Endothelial cell of umbilical vein (primary cell): Measurements from ENCODE around the gene ARPC5. TPM values are rescaled to one million over a fixed set of nuclear protein-coding genes. Genes with fewer than 3 reads are reported as not detected.

ENCODE experiments used
- BruUV-seq: library from RNA; stranded (reverse); fragments of 400-500 nt; replicated peaks from 2 replicates; lab custom pipeline; 2021; lab: Mats Ljungman, UMichigan
- CTCF ChIA-PET: fragments of 300-600, 350-600 bp; sonication (Branson Sonifier 250); formaldehyde crosslinking; loops from one replicate; lab custom pipeline; 2021; ENCODE audit warnings: antibody characterized with exemption, inconsistent platforms; lab: Charles Lee
- POLR2A ChIA-PET: fragments of 300-600, 350-600 bp; sonication (Branson Sonifier 250); formaldehyde crosslinking; loops from one replicate; lab custom pipeline; 2021; ENCODE audit warnings: antibody characterized with exemption, inconsistent platforms; lab: Charles Lee
- DNase-seq: peaks from one replicate; pipeline ENCODE4 v3.0.0-alpha.2; 2011; ENCODE audit warnings: low read depth, low spot score
- FAIRE-seq: peaks from 2 replicates; lab custom pipeline; 2011; peaks lifted over from hg19 to GRCh38; lab: Jason Lieb, UNC
- H2AFZ ChIP-seq: 2 replicates; pipeline ENCODE4 v1.6.0; 2012; ENCODE audit warnings: low read depth, low read length, control low read depth, inconsistent platforms
- H3K27ac ChIP-seq: 2 replicates; pipeline ENCODE4 v1.5.1; 2011; ENCODE audit warnings: low read depth, mild to moderate bottlenecking, control low read depth, low read length, moderate library complexity; ENCODE audit not compliant: insufficient read depth
- H3K27me3 ChIP-seq, 2 experiments: 2 replicates each; pipeline versions ENCODE4 v1.6.0 to v1.6.1; 2011; ENCODE audit warnings: low read length in 2 of 2, mixed read lengths in 1 of 2; ENCODE audit not compliant: control insufficient read depth in 2 of 2, insufficient read depth in 2 of 2
- H3K36me3 ChIP-seq, 2 experiments: 2 replicates in 1 of 2; 3 replicates in 1 of 2; pipeline ENCODE4 v1.5.1; 2011; ENCODE audit warnings: low read length in 2 of 2, mild to moderate bottlenecking in 1 of 2, moderate library complexity in 1 of 2; ENCODE audit not compliant: control insufficient read depth in 2 of 2, insufficient read depth in 2 of 2; ENCODE audit errors: extremely low read depth in 1 of 2
- H3K4me1 ChIP-seq: 3 replicates; pipeline ENCODE4 v1.5.1; 2011; ENCODE audit warnings: mild to moderate bottlenecking, low read length; ENCODE audit not compliant: control insufficient read depth, insufficient read depth; ENCODE audit errors: extremely low read depth
- H3K4me2 ChIP-seq: 2 replicates; pipeline ENCODE4 v1.6.1; 2011; ENCODE audit warnings: low read length, control low read depth, mixed read lengths; ENCODE audit not compliant: insufficient read depth
- H3K4me3 ChIP-seq, 3 experiments: fragments of 200-600 bp in 1 of 3; sonication (generic), shearing (Covaris generic) in 1 of 3; replicated peaks in 1 of 3; 2 replicates each; pipeline ENCODE4 v1.5.1; 2011 to 2016; ENCODE audit warnings: control low read depth in 3 of 3, low read length in 3 of 3, mild to moderate bottlenecking in 2 of 3, inconsistent platforms in 1 of 3, low read depth in 1 of 3, moderate library complexity in 1 of 3; ENCODE audit not compliant: insufficient read depth in 1 of 3
- H3K79me2 ChIP-seq: 2 replicates; pipeline ENCODE4 v1.6.0; 2012; ENCODE audit warnings: low read length, inconsistent platforms; ENCODE audit not compliant: control insufficient read depth, insufficient read depth
- H3K9ac ChIP-seq: replicated peaks from 2 replicates; pipeline ENCODE3; 2011; ENCODE audit warnings: low read length, control low read depth; ENCODE audit not compliant: insufficient read depth; ENCODE audit errors: extremely low read depth
- H3K9me1 ChIP-seq: replicated peaks from 3 replicates; pipeline ENCODE4 v1.6.0; 2011; ENCODE audit warnings: mild to moderate bottlenecking, low read length; ENCODE audit not compliant: control insufficient read depth, insufficient read depth; ENCODE audit errors: extremely low read depth
- H3K9me3 ChIP-seq: replicated peaks from 2 replicates; pipeline ENCODE4 v1.5.1; 2012; ENCODE audit warnings: low read length, inconsistent platforms; ENCODE audit not compliant: control insufficient read depth, insufficient read depth
- H4K20me1 ChIP-seq: replicated peaks from 2 replicates; pipeline ENCODE3; 2011; ENCODE audit warnings: mild to moderate bottlenecking, low read length; ENCODE audit not compliant: control insufficient read depth, insufficient read depth; ENCODE audit errors: extremely low read depth
- EZH2 ChIP-seq: IDR thresholded peaks from 2 replicates; pipeline ENCODE4 v1.6.1; 2012; ENCODE audit warnings: borderline replicate concordance, low read depth, mild to moderate bottlenecking, moderate library complexity, low read length, inconsistent platforms; ENCODE audit not compliant: severe bottlenecking
- FOS ChIP-seq: IDR thresholded peaks from 2 replicates; pipeline ENCODE4 v1.6.1; 2011; ENCODE audit warnings: mild to moderate bottlenecking, low read length, moderate library complexity, borderline replicate concordance; ENCODE audit not compliant: insufficient read depth
- GATA2 ChIP-seq: IDR thresholded peaks from 2 replicates; pipeline ENCODE4 v1.7.0; 2011; ENCODE audit warnings: low read depth, mild to moderate bottlenecking, moderate library complexity, mixed read lengths, low read length; ENCODE audit not compliant: insufficient read length, insufficient read depth
- JUN ChIP-seq: IDR thresholded peaks from 2 replicates; pipeline ENCODE4 v1.6.1; 2011; ENCODE audit warnings: borderline replicate concordance, low read depth; ENCODE audit not compliant: insufficient read length, insufficient read depth
- MYC ChIP-seq: IDR thresholded peaks from one replicate; pipeline ENCODE4 v1.6.1; 2011; ENCODE audit warnings: mild to moderate bottlenecking, low read depth, low read length
- POLR2A ChIP-seq: IDR thresholded peaks from 2 replicates; pipeline ENCODE4 v1.6.1; 2012; ENCODE audit warnings: low read depth, mild to moderate bottlenecking, control low read depth, low read length
- POLR2AphosphoS5 ChIP-seq: IDR thresholded peaks from 2 replicates; pipeline ENCODE4 v1.6.1; 2012; ENCODE audit warnings: low read depth, mild to moderate bottlenecking, control low read depth, low read length, moderate library complexity; ENCODE audit not compliant: insufficient read depth
- dilution Hi-C: fragments of 300-500 bp; cut with MboI; formaldehyde crosslinking; loops from one replicate; pipeline ENCODE4 v1.15.0; 2019; ENCODE audit warnings: low sequenced_read_pairs; ENCODE audit not compliant: extremely low pct_ligation_motif_present
- intact Hi-C: fragments of 100-400 bp; cut with micrococcal nuclease; formaldehyde crosslinking; loops from one replicate; pipeline ENCODE4 v1.10.0; 2022
- polyA plus RNA-seq, 4 experiments: library from polyadenylated mRNA; depleted of rRNA in 3 of 4; stranded (reverse) in 3 of 4; unstranded in 1 of 4; fragments of >200 nt; gene quantifications; 2 replicates each; pipeline versions ENCODE4 v1.2.1 to v1.2.3, GENCODE V29; 2011 to 2012; ENCODE audit warnings: missing spikeins in 1 of 4
- total RNA-seq: library from RNA; stranded (reverse); gene quantifications from 2 replicates; pipeline ENCODE4 v1.2.3, GENCODE V29; 2021
- TF ChIP-seq, protein P1 (sequence below): IDR thresholded peaks from 2 replicates; pipeline ENCODE4 v1.6.1; 2011; ENCODE audit not compliant: insufficient read depth, insufficient read length
- TF ChIP-seq, protein P2 (sequence below), 2 donors: IDR thresholded peaks; 1 replicate in 1 of 2; 2 replicates in 1 of 2; pipeline ENCODE4 v1.5.1; 2011; ENCODE audit warnings: low read length in 2 of 2, mild to moderate bottlenecking in 2 of 2, moderate library complexity in 2 of 2, control low read depth in 1 of 2, inconsistent platforms in 1 of 2, low read depth in 1 of 2; ENCODE audit not compliant: insufficient read depth in 1 of 2; ENCODE audit errors: extremely low read depth in 1 of 2

ARPC5 gene
- total and polyA plus RNA-seq, 2 donors (not counting 3 experiments of a cell fraction or from before 2014, with no cell fraction given) = 110 to 185 TPM

GRCh38 chr1:183582021-183582713, 53.4 kb downstream of the ARPC5 start:
- no peaks in the 10 kb centered on the region for H3K9me3 ChIP-seq
- no peaks in the 10 kb centered on the region for H3K9me1 ChIP-seq
- ChIA-PET CTCF (interaction anchor here (0.9 kb wide), 2 partner anchors 11 to 18 kb away, joined by 3 read pairs; no protein-coding TSS in a partner anchor), POLR2A (no interaction called here)
- no peak for DNase-seq
- no peak for FAIRE-seq
- no TSS peak for BruUV-seq
- H3K9ac ChIP-seq = no peak overlapping the region
- dilution Hi-C loops = no loop called here
- H3K79me2 ChIP-seq = no peaks in the 10 kb centered on the region
- no peak overlapping the region for H2AFZ ChIP-seq
- no peak overlapping the region for H3K4me3 ChIP-seq
- intact Hi-C loops = no loop called here
- H3K4me2 ChIP-seq = no peak overlapping the region
- H3K36me3 ChIP-seq = no peaks in the 10 kb centered on the region
- no peaks in the 10 kb centered on the region for H3K27me3 ChIP-seq
- H4K20me1 ChIP-seq = no peaks in the 10 kb centered on the region
- H3K27ac ChIP-seq = no peak overlapping the region
- no peak for TF ChIP-seq POLR2A
- TF ChIP-seq FOS = no peak
- TF ChIP-seq, protein P1, sequence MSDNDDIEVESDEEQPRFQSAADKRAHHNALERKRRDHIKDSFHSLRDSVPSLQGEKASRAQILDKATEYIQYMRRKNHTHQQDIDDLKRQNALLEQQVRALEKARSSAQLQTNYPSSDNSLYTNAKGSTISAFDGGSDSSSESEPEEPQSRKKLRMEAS = no peak
- no peak for TF ChIP-seq JUN
- no peak for TF ChIP-seq POLR2AphosphoS5
- TF ChIP-seq EZH2 = no peak
- TF ChIP-seq MYC = no peak
- TF ChIP-seq, protein P2, sequence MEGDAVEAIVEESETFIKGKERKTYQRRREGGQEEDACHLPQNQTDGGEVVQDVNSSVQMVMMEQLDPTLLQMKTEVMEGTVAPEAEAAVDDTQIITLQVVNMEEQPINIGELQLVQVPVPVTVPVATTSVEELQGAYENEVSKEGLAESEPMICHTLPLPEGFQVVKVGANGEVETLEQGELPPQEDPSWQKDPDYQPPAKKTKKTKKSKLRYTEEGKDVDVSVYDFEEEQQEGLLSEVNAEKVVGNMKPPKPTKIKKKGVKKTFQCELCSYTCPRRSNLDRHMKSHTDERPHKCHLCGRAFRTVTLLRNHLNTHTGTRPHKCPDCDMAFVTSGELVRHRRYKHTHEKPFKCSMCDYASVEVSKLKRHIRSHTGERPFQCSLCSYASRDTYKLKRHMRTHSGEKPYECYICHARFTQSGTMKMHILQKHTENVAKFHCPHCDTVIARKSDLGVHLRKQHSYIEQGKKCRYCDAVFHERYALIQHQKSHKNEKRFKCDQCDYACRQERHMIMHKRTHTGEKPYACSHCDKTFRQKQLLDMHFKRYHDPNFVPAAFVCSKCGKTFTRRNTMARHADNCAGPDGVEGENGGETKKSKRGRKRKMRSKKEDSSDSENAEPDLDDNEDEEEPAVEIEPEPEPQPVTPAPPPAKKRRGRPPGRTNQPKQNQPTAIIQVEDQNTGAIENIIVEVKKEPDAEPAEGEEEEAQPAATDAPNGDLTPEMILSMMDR (IDR thresholded peaks at IDR 0.05; ENCODE audit: extremely low read depth in 1 of 2, insufficient read depth in 1 of 2, low read depth in 1 of 2, low read length in 2 of 2) = no peak
- TF ChIP-seq GATA2 = no peak
- H3K4me1 ChIP-seq = no peaks in the 10 kb centered on the region
